Measurements from ENCODE around the gene AP1G2.

AP1G2 gene

GRCh38 chr14:23557521-23557920 lies 10.1 kb downstream of the AP1G2 start:
- DNase-seq (ENCODE audit: low read depth, low spot score) = no peak

DNA sequence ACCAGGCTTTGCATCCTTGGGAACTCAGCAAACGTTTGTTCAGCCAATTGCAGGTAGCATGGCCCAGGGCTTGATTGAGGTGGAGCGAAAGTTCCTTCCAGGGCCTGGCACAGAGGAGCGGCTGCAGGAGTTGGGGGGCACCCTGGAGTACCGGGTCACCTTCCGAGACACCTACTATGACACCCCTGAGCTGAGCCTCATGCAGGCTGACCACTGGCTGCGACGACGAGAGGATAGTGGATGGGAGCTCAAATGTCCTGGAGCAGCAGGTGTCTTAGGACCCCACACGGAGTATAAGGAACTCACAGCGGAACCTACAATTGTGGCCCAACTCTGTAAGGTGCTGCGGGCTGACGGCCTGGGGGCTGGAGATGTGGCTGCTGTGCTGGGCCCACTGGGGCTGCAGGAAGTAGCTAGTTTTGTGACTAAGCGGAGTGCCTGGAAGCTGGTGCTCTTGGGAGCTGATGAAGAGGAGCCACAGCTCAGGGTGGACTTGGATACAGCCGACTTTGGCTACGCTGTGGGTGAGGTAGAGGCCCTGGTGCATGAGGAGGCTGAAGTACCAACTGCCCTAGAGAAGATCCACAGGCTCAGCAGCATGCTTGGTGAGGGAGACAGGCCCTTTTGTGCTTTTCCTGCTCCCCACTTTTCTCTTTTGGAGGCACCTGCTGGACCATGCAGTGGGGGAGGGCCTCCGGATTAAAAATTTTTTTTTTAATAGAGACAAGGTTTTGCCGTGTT lies 10.7 kb downstream of the AP1G2 start:
- no peak for DNase-seq (ENCODE audit: low read depth, low spot score)

DNA sequence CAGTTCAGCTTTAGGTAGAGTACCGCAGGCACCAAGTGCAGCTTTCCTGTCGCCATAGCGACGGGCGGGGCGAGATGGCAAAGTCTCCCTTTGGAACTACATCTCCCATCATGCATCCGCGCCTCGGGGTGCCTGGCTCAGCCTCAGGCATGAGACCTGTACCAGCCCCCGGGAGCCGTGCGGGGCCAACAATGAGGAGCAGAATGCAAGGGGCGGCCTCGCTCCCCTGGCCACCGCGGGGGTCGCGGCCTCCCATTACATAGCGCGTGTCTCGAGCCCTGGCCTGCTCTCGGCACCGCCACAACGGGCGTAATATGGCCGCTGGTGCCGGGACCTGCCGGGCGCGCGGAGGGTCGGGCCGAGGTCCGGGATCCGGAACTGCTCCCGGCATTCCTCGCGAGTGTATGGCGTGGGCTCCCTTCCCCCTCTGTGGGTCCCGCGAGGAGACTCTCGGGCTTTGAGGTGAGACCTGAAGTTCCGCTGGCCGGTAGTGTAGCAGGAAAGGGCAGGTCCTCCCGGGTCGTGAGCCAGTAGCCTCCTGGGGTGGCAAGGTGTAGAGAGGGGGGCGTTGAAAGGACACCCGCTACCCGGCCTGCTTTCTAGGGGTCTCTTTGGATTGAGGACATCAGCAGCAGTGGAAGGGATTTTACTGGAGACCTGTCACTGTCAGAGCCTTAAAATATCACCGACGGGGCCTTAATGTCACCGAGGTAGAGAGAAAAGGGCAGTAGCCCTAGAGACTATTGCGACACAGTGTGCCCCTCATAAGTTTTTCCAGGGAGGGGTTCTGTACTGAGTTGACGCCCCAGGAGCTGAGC lies 11.5 kb downstream of the AP1G2 start, which contains the start of gene THTPA:
Gene THTPA, plus strand, starts transcription at position 390 of the 818 bp plus-strand sequence. CDS start 487 bp downstream, outside the sequence.
- DNase-seq (ENCODE audit: low read depth, low spot score) = peak; percentile 97

GRCh38 chr14:23555533-23555881 lies 12.1 kb downstream of the AP1G2 start:
- DNase-seq (ENCODE audit: low read depth, low spot score) = no peak

DNA sequence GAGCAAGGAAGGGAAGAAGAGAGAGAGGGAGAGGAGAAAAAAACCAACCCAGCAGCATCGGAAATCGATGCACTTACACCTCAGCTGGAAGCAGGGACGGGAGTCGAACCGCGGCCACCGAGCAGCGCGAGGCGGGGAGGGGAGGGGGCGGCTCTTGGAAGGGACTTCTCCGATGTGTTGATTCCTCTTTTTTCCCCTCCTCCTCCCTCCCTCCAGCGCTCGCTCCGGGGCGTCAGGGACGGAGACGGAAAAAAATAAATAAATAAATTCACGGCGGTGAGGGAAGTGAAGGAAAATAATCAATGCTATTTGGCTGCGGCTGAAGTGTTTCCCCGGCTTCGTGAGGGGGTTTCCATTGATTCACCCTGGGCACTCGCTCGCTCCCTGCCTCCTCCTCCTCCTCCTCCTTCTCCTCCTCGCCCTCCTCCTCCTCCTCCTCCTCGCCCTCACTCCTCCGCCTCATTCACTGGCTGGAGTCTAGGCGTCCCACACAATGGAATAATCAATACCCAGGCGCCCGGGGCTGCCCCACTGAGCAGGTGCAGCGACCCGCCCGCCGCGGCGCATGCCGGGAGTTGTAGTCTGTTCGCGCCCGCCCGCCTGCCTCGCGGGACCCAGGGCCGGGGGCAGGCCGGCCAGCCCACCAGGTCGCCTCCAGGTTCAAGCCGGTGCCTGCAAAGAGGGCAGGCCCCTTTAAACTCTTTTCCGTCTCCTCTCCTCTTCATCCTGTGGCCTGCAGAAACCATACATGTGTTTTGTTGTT lies 16.1 kb downstream of the AP1G2 start, which contains the start of gene ZFHX2:
Gene ZFHX2, minus strand, starts transcription at position 500 of the 763 bp plus-strand sequence. CDS start 16,440 bp downstream, outside the sequence.
- DNase-seq (ENCODE audit: low read depth, low spot score) = peak; percentile 89

GRCh38 chr14:23550812-23551265 lies 16.8 kb downstream of the AP1G2 start:
- peak; percentile 39 for DNase-seq (ENCODE audit: low read depth, low spot score)

DNA sequence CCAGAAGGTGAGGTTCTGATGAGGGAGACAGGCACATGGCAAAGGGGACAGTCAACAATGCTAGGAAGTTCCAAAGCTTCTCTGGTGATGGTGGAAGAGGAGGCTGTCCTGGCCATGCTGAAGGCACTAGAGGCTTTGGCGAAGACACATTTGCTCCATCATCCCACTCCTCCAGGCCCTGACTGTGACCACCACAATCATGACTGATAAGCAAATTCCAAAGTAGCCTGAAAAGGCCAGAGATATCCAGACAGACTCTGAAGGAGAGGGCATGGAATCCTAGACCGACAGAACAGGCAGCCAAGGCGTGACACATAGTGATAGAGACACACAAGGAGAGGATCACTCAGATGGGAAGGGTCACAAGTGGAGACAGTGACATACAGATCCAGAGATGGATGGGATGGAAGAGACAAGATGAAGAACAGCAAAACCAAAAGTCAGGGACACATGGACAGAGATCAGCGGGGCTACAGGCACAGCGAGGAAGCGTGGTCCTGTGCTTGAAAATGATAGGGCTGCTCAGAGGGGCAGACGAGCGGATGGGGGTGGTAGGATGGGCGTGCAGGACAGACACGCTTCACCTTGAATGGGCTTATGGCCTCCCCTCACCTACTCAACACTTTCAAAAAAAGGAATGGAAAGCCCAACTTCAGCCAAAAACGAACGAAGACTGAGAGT lies 17.3 kb downstream of the AP1G2 start:
- DNase-seq (ENCODE audit: low read depth, low spot score) = peak; percentile 12

- peak; percentile 57 for DNase-seq (ENCODE audit: low read depth, low spot score)
These were observed 19.0 kb downstream of the AP1G2 start for GRCh38 chr14:23548351-23549318.

- DNase-seq (ENCODE audit: low read depth, low spot score) = no peak
These were observed 19.7 kb downstream of the AP1G2 start for GRCh38 chr14:23547924-23548323.

DNA sequence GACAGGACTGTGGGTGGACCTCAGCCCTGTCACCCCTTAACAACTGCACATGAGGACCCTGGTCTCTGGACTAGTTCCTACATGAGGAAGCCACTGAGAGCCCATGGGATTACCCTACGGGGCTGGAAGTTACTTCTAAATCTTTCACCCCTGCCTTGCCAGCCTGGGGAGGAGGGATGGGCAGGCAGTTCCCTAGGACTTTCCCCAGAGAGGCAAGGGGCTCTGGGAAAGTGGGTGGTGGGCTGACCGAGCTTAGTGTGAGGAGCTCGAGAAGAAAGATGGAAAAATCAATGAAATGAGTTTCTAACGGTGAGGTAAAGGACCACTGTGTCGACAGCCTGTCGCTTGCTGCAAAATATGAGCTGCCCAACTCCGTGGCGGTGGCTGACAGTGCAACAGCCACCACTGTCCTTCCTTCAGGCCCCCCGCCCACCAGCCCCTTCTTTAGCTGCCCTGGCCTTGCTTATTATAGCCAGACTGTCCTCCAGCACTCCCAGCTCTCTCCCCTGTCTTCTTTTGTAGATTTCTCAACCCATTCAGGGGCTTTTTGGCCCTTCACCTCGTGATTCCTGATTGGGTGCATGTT lies 21.0 kb downstream of the AP1G2 start:
- DNase-seq (ENCODE audit: low read depth, low spot score) = no peak

DNA sequence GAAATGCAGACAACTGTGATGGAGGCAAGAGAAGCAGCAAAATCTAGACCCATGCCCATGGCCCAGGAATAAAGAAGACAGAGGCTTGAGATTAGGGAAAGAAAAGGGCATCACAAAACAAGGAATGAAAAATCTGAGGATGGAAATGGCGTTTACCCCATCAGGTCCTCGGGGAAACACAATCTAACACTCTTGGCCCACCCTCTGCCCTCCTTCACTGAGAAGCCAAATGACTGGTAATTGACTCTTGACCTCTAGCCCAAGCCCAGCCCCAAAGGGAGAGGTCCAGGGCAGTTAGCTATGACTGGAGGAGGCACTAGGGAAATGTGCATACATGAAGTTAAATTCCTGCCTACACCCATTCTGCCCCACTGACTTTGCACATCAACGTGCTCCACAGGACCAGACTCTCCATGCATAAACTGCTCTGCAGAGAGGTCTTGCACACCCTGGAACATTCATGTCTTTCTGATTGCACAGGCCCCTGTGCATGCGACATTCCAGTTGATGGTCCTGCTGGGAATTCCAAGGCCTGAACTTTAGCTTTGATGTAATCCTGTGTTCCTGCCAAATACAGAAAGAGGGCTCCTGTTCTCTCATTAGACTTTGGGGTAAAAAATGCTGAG lies 21.7 kb downstream of the AP1G2 start:
- no peak for DNase-seq (ENCODE audit: low read depth, low spot score)

- DNase-seq (ENCODE audit: low read depth, low spot score) = peak; percentile 29
These were observed 22.8 kb downstream of the AP1G2 start for GRCh38 chr14:23544511-23545447.

GRCh38 chr14:23543403-23543802 lies 24.2 kb downstream of the AP1G2 start:
- no peak for DNase-seq (ENCODE audit: low read depth, low spot score)

DNA sequence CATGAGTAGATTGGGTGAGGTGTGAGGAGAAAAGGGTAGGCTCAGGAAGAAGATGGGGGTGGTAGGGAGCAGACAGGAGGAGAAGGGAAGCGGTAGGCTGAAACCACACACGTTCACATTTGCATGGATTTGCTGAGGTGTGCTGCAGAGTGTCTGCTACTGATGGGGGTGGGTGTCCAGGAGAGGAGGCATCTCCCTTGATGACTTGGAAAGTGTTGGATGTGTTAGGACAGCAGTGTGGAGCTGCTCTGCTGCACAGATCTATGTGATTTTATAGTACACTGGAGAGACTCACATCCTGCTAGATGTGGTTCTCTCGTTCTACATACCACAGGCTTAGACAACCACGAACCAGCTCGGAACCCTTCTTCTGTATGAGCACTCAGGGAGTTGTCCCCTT lies 25.3 kb downstream of the AP1G2 start:
- no peak for DNase-seq (ENCODE audit: low read depth, low spot score)

- no peak for DNase-seq (ENCODE audit: low read depth, low spot score)
These were observed 27.5 kb downstream of the AP1G2 start for GRCh38 chr14:23540141-23540469.

DNA sequence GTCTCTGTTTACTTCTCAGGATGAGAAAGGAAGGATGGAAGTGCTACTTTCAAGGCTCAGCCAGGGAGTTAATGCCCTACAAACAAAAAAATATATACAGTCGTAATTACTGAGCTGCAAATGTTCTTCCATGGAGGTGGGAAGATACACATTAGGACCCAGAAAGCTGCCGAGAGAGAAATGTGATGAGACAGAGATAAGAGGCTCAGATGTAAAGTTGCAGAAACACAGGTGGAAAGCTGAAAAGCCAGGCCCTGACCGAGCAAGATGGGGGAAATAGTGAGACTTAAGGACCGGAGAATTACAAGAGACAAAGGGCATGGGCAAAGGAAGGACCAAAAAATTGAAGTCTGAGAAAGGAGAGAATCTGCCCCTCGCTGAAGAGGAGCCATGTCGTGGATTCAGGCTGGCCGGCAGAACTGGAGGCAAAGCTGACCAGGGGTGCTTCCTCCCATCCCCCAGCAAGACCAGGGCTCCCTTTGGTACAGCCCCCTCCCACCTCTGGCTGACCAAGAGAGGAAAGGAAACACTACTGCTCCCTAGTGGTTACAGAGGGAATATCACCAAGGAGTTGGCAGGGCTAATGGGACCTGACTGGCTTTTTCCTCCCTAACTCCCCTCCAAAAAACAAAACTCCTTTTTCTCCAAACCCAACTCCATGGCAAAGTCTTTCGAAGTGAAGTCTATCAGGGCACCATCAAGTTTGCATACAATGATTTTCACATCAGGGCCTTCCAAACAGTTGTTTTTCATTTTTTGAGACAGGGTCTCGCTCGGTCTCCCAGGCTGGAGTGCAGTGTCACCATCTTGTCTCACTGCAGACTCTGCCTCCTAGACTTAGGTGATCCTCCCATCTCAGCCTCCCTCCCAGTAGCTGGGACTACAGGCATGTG lies 28.1 kb downstream of the AP1G2 start:
- peak; percentile 71 for DNase-seq (ENCODE audit: low read depth, low spot score)

GRCh38 chr14:23538785-23539184 lies 28.8 kb downstream of the AP1G2 start:
- DNase-seq (ENCODE audit: low read depth, low spot score) = no peak

Data from astrocyte of the hippocampus (primary cell).